Heart left ventricle (tissue), 13 donors: ENCODE results near the gene BLMH.

ENCODE experiments used
- POLR2A ChIP-seq, 2 donors: fragments of 450-650 bp; IDR thresholded peaks; one replicate each; pipeline ENCODE4 v1.6.1; 2017; ENCODE audit warnings: antibody characterized with exemption in 2 of 2, mild to moderate bottlenecking in 2 of 2, moderate library complexity in 2 of 2
- TF ChIP-seq, protein P1 (sequence below), 12 donors: fragments of 200-600 bp; sonication (generic) in 4 of 12; IDR thresholded peaks; one replicate each; pipeline versions ENCODE4 v1.5.0 to v1.8.0; 2018 to 2022; ENCODE audit warnings: antibody characterized with exemption in 12 of 12, mild to moderate bottlenecking in 5 of 12
- donor health status: ischemic (EF 13 %, LVEDD 7.1; RV severe dilation, severe dysfunction).
- donor health status: DM: no; HTN: yes; CAD: no.
- donor health status: DM: no; HTN: no; CAD: no.
- donor health status: ischemic (EF 25% LVEDD 6.9; RV normal size, moderate dysfunction).
- donor health status: ischemic (EF 25% LVEDD 5.7; RV mildly dilated, moderate dysfunction).
- donor health status: ischemic (EF 35%, LVEDD 5.7; RV mildly dilated, moderate dysfunction).
- donor health status: nonischemic (EF 11% LVEDD 7.7; RV severe dilation, severe dysfunction).
- donor health status: DM: yes; HTN: yes; CAD: no.
- donor health status: PGD.
- donor health status: ischemic (EF 29% LVEDD 5.4; RV normal size, mild dysfunction).
- donor health status: nonischemic (EF 23%, LVEDD 6.1; RV moderate dilation, normal function).

DNA sequence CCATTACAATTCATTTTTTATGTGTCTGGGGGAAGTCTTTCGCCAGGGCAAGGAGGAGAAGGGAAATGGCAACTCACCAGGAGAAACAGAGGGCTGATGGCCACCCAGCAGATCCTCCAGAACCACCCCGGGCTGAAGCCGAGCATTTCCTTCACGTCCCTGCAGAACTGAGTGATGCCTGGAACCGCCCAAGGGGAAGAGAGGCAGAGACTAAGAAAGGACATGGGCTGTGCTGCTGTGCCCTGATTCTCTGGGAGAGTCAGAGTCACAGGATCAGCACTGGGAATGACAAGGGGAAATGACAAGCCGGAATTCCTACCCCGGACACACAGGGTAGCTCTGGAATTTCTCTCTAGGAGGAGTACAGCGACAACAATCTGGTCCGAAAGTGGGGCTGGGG lies 84.1 kb downstream of the BLMH start:
- TF ChIP-seq, protein P1, sequence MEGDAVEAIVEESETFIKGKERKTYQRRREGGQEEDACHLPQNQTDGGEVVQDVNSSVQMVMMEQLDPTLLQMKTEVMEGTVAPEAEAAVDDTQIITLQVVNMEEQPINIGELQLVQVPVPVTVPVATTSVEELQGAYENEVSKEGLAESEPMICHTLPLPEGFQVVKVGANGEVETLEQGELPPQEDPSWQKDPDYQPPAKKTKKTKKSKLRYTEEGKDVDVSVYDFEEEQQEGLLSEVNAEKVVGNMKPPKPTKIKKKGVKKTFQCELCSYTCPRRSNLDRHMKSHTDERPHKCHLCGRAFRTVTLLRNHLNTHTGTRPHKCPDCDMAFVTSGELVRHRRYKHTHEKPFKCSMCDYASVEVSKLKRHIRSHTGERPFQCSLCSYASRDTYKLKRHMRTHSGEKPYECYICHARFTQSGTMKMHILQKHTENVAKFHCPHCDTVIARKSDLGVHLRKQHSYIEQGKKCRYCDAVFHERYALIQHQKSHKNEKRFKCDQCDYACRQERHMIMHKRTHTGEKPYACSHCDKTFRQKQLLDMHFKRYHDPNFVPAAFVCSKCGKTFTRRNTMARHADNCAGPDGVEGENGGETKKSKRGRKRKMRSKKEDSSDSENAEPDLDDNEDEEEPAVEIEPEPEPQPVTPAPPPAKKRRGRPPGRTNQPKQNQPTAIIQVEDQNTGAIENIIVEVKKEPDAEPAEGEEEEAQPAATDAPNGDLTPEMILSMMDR (IDR thresholded peaks at IDR 0.05), result no peak
- TF ChIP-seq POLR2A (IDR thresholded peaks at IDR 0.05), result no peak
